Erythroblast (primary cell): ENCODE measurements around the gene SORCS3.

Source experiments
- DNase-seq, 2 experiments: peaks; one replicate each; lab custom pipeline; 2025; lab: John Stamatoyannopoulos, UW
- GATA1 ChIP-seq: IDR thresholded peaks from 2 replicates; pipeline ENCODE4 v1.6.1; 2011; ENCODE audit warnings: low read depth, mild to moderate bottlenecking, control low read depth, low read length, moderate library complexity
- POLR2A ChIP-seq: IDR thresholded peaks from 2 replicates; pipeline ENCODE4 v1.6.1; 2011; ENCODE audit warnings: mild to moderate bottlenecking, low read length

SORCS3 gene

DNA sequence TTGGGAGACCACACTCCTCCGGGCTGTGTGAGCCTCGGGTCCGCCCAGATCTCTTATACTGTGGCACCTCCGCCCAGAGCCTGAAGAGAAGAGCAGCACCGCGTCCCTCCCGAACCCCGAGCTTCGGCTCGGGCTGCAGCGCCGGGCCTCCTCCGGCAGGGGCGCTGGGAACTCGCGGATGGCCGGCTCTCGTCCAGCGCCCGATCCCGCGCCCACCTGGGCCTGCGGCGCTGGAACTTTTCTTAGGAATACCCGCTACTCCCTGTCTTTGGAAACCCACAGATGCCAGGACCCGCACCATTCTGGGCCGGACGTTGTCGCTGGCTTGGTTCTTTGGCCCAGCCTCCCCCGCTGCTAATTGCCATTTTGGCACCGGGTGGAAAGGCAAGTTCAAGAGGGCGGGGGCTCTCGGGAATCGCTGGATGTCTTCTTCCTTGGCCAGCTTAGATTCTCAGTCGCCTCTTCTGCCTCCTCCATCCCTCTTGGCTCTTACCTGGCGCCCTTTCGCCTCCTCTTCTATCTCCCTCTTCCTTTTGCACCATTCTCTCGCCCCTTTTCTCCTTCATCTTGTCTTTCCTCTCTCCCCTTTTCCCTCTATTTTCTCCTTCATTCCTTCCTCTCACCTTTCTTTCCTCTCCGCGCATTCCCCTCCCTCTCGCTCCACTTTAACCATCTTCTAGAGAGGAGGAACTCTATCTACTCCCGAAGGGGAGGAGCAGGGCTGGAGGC lies 2.1 kb upstream of the SORCS3 start:
- TF ChIP-seq POLR2A (no peak), GATA1 (no peak)
- DNase-seq = peak in 1 of 2 experiments; percentile 4

DNA sequence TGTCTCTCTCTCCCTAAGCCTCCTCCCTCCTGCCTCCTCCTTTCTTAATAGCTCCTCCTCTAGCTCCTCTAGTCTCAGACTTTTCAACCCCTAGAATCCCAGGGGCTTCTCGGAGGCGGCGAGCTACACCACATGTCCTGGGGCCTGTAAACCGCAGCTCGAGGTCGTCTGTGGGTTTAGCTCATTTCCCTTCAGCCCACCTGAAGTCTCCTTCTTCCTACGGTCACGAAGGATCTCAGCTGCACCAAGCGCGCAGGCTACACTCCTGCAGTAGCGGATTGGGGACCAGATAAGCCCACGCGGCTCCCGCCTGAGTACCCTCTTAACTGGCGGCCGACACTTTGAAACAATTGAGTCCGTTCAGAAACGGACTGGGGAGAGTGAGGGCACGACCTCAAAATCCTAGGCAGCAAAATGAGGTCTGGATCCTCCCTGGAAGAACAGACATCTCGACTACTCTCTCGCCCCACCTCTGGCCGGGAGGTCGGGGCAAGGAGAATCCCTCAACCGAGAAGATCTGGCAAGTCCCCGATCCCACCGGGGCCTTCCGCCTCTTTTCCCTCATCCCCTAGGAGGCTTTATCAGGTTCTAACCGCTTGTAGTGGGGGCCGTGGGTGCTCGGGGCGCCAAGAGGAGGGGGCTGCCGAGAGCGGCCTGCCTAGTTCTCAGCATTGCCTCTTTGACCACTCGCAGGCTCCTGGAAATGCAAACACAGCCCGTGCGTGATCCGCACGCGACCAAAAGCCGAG lies 1.3 kb upstream of the SORCS3 start:
- TF ChIP-seq POLR2A (no peak), GATA1 (no peak)
- DNase-seq = no peak

DNA sequence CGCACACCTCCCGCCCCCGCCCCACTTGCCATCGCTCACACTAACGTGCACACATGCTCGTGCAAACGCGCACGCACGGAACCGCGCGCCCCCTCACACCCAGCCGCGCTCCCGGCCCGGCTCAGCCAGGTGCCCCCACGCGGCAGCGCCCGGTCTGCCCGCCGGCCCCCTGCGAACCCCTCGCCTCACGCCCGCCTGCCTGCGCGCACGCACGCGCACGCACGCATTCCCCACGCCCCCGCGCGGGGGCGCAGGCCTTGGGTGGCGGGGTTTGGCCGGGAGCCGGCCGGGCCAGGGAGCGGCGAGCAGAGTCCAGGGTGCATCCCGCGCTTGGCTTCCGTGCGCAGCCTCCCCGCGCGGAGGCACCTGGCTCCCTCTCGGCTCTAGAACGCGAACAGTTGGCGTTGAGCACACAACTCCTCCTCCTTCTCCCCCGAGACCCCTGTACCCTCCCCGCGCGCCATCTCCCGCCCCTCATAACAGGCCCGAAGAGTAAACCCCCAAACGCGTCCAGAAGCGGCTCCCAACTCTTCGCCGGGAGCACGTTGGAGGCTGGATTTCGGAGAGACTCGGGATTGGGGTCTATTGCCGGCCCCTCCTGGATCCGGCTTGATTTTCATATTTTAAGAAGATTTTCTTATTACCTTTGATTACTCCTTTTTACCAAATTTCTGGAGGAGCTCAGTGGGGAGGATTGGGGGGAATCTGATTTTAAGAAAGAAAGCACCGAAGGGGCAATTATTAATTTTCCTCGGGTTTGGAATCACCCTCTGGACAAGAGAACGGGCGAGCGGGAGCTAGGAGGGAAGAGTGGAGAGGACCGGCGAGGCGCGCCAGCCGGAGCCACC lies 527 bp upstream of the SORCS3 start:
- no peak for DNase-seq
- no peak for TF ChIP-seq POLR2A
- no peak for TF ChIP-seq GATA1

DNA sequence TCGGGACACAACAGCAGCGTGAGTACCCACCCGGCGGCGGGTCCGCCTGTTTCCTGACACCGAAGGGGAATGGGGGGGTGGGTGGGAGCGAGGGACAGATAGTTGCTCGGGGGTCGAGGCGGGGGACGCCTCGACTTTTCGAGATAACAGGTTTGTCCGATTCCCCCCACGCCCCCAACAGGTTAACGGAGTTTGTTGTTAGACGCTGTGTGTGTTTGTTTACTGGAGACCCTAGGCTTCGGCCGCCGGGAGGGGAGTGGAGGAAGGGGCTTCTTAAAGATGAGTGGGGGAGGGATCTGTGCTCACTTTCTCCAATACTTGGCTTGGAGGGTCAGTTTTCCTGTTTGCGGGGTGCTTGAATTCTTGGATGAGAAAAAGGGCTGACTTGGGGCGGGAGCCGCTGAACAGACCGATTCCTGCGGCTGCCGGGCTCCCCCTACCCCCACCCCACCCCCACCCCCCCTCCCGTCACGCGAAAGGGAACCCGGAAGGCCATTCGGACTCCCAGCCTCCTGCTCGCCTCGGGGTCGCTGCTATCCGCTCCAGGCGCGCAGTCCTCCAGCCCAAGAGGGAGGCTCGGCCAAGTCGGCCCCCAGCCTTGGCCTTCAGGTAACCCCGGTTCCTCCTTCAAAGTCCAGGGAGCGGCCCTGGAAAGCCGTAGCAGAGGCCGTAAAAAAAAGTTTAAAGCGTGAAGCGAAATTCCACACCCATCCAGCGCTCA lies 1.0 kb downstream of the SORCS3 start:
- TF ChIP-seq POLR2A (no peak), GATA1 (no peak)
- DNase-seq = no peak

DNA sequence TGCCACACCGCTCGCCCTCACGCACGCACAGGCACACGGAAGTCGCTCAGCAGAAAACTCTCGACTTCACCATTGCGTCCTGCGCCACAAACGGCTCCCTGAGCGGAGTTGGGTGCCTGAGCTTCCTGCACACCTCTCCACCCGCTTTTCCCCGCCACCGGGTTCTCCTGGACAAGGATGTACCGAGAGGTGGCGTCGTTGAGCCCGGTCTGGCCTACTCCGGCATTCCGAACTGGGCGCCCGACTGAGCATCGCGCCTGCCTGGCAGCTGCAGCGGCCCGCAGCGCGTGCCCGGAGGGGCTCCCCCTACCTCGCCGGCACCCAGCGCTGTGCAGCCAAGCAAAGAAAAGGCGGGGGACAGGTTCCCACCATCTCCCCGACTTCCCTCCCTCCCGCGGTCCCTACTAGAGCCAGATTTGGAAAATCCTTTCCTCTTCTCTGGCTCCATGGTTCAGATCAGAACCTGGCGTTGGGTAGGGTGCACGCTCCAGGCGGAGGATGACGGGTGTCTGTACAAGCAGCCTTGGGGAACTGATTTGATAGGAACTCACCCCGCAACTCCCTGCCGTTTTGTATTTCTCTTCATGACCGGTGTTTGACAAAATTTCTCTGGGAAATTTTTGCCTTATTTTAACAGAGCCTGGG lies 1.7 kb downstream of the SORCS3 start:
- DNase-seq = peak; percentile 8 to 22
- TF ChIP-seq POLR2A (no peak), GATA1 (no peak)

DNA sequence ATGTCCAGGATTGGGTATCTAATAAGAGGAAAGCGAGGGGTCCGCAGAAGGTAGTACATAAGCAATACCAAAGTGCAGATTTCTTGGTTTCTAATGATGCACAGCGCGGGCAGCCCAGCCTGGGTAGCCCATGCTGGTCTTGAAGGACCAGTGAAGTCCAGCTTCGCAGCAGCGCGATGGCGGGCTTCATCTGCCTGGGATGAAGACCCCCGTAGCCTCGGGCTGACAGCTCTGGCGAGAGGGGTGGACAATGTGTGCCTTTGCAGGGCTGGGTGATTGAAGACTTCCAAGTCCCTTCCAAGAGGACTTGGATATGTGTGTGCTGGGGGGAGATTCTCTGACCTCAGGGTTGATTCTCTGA lies 2.2 kb downstream of the SORCS3 start:
- no peak for TF ChIP-seq POLR2A
- no peak for TF ChIP-seq GATA1
- no peak for DNase-seq

DNA sequence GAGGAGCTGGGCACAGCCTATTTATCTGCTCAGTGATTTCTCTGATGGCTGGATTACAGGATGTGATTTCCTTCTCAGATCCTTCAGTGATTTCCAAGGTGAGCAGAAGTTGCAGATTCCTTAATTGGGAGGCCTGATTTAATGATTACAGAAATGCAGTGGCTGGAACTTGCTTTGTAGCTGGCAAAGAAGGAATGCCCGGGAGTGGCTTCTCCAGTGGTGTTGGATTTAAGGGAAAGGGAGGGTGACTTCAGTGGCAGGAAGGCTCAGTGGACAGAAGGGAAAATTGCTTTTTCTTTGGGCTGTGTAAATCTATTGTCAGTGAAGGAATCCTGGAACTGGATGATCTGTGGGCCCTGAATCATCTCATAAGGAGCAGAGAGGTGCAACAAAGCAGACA lies 5.1 kb downstream of the SORCS3 start:
- DNase-seq = no peak
- TF ChIP-seq POLR2A (no peak), GATA1 (no peak)

DNA sequence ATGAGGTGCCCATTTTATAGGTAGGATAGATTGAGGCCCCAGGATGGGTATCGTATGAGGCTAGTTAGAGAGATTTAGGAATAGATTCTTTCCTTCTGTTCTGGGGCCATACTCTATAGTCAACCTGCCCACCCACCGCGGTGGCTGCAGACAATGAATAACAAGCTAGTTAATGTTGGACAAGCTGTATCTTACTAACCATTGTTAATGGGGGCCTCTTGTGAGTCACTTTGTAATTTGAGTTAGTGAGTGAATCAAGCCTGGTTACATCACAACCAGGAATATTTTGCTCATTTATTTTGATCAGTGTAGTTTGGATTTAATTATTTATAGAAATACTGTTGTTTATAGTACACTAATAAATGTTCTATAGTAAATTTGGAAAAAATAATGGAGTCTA lies 7.3 kb downstream of the SORCS3 start:
- DNase-seq = no peak
- TF ChIP-seq POLR2A (no peak), GATA1 (no peak)

DNA sequence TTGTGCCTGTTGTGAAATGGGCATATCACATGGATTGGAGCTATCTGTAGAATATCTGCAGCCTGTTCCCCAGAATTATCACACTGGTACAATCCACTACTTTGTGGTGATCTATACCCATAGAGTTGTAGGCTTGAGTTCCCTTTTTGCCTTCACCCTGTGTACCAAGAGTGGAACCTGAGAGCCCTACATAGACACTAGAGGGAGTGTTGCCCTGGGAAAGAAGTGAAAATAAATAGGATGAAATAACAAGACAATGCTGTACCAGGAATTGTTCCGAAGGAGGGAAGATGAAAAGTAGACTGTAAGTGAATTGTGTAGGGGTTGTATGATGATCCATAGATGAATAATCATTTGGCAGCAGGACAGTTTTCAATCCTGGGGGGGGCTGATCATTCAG lies 9.0 kb downstream of the SORCS3 start:
- TF ChIP-seq POLR2A (no peak), GATA1 (no peak)
- DNase-seq = no peak

DNA sequence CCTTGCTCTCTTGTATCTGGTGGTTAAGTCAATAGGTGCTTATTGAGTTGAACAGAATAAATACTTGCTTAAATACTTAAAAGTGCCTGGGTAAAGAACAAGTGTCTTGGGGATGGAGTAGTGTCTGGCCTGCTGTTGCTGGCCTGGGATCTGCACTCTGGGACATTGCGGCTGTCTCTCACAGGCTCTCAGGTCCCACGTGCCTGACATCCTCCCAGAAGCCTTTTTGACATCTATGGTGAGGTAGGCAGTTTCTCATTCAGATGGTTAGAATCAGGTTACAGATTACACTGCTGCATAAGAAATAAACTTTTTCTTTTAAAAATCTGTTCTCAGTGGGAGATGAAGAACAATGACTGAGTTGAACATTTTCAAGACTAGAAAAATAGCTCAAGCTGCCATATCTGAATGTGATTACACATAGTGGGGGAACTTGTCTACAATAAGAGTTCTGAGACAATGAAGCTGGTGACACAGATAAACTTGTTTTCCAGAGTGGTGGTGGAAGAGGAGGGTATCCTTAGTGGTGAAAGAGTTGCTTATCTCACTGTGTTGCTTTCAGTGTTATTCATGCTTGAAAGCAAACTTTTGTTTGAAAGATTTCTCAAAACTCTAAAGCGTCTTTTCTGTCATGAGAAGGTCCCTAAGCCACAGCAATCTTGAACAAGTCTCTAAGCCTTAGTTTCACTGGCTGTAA lies 9.7 kb downstream of the SORCS3 start:
- DNase-seq = no peak
- TF ChIP-seq GATA1 (no peak), POLR2A (no peak)

DNA sequence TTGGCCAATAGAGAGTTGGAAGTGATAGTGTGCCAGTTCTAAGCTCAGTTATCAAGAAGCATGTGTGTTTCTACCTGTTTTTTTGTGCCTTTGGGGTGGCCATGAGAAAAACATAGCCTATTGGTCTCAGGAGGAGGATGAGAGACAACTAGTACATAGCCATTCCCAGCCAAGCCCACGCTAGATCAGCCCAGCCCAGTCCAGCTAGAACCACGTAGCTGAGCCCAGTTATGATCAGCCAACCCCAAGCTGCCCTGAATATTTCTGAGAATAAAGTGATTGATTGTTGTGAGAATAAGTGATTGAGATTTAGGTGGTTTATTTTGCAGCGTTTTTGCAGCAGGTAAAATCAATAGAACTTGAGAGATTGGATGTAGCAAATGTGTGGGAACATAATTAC lies 15.9 kb downstream of the SORCS3 start:
- no peak for DNase-seq
- no peak for TF ChIP-seq POLR2A
- no peak for TF ChIP-seq GATA1

DNA sequence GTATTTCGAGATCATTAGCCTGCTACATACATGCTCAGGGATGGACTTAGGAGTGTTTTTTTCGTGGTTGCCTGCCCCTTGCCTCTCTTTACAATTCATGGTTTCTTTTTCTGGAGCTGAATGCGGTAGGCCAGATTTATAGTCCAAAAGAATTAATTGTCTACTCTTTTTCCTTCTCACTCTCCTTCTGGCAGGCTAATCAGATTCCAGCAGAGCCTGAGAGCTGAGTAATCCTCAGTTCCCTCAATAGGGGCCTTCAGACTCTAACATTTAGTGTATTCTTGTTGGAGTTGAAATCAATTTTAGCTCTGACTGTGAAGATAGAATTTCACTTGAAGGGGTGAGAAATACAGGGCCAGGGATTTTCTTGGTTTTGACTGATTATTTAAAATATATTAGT lies 16.4 kb downstream of the SORCS3 start:
- no peak for TF ChIP-seq GATA1
- no peak for TF ChIP-seq POLR2A
- no peak for DNase-seq

DNA sequence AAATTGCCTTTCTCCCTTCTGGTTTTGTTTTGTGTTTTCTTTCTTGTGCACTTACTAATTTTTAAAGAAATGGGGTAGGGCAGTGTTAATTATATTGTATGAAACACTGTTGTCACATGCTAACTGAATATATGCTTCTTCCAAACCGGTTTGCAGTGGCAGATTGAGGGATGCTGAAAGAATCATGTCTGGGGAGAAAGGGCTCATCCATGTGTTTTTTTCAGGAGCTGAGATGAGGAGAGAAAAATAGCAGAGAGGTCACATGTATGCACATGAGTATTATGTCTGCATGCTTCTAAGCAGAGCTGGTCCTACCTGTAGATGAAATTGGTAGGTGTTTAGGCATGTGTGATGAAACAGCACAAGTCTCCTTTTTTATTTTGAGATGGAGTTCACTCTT lies 17.0 kb downstream of the SORCS3 start:
- DNase-seq = no peak
- TF ChIP-seq POLR2A = no peak
- TF ChIP-seq GATA1 = no peak
